Transverse colon (tissue), 3 donors: ENCODE results near the gene PTPRJ.

ENCODE experiments used
- EP300 ChIP-seq: sonication (generic); formaldehyde crosslinking; IDR thresholded peaks from one replicate; pipeline ENCODE4 v1.6.1; 2017; ENCODE audit warnings: antibody characterized with exemption, low read depth
- POLR2A ChIP-seq: fragments of 450-650 bp; IDR thresholded peaks from one replicate; pipeline ENCODE4 v1.6.1; 2016; ENCODE audit warnings: antibody characterized with exemption, mild to moderate bottlenecking, moderate library complexity
- TF ChIP-seq, protein P1 (sequence below), 5 experiments: fragments of 200-600 bp in 3 of 5; fragments of 450-650 bp in 2 of 5; sonication (generic) in 3 of 5; IDR thresholded peaks; 1 replicate in 2 of 5; 2 replicates in 3 of 5; pipeline ENCODE4 v1.5.1; 2016 to 2017; ENCODE audit warnings: antibody characterized with exemption in 5 of 5, inconsistent platforms in 3 of 5, mild to moderate bottlenecking in 2 of 5, moderate library complexity in 1 of 5

DNA sequence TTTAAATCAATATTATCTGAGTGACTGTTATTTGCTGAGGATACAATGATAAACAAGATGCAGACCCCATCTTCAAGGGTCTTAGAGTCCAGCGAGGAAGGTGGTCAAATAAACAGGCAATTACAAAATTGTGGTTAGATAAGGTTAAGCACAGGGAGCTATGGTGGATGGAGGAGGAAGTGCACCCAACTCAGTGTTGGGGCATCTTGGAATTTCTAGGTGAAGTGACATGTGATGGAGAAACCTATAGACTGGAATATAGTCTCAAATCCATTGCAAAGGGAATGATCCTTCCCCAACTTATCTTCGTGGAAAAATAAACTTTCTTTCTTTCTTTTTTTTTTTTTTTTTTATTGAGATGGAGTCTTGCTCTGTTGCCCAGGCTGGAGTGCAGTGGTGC lies 3.4 kb upstream of the PTPRJ start:
- no peak for TF ChIP-seq POLR2A
- TF ChIP-seq, protein P1, sequence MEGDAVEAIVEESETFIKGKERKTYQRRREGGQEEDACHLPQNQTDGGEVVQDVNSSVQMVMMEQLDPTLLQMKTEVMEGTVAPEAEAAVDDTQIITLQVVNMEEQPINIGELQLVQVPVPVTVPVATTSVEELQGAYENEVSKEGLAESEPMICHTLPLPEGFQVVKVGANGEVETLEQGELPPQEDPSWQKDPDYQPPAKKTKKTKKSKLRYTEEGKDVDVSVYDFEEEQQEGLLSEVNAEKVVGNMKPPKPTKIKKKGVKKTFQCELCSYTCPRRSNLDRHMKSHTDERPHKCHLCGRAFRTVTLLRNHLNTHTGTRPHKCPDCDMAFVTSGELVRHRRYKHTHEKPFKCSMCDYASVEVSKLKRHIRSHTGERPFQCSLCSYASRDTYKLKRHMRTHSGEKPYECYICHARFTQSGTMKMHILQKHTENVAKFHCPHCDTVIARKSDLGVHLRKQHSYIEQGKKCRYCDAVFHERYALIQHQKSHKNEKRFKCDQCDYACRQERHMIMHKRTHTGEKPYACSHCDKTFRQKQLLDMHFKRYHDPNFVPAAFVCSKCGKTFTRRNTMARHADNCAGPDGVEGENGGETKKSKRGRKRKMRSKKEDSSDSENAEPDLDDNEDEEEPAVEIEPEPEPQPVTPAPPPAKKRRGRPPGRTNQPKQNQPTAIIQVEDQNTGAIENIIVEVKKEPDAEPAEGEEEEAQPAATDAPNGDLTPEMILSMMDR (IDR thresholded peaks at IDR 0.05), result no peak
- no peak for TF ChIP-seq EP300
